Raji (cell line): ENCODE results near the gene LPAR4.

Source experiments
- POLR2A ChIP-seq: IDR thresholded peaks from 2 replicates; pipeline ENCODE4 v1.6.1; 2011; ENCODE audit warnings: low read depth, low read length, control low read depth; ENCODE audit not compliant: insufficient read depth

The LPAR4 gene

DNA sequence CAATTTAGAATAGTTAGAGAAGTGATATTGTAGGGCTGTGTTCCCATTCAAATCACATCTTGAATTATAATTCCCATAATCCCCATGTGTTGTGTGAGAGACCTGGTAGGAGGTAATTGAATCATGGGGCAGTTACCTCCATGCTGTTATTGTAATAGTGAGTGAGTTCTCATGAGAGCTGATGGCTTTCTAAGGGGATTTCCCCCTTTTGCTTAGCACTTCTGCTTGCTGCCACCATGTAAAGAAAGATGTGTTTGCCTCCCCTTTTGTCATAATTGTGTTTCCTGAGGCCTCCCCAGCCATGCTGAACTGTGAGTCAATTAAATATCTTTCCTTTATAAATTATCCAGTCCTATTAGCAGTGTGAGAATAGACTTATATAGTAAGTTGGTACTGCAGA, 53.2 kb downstream of the LPAR4 start:
- no peak for TF ChIP-seq POLR2A

DNA sequence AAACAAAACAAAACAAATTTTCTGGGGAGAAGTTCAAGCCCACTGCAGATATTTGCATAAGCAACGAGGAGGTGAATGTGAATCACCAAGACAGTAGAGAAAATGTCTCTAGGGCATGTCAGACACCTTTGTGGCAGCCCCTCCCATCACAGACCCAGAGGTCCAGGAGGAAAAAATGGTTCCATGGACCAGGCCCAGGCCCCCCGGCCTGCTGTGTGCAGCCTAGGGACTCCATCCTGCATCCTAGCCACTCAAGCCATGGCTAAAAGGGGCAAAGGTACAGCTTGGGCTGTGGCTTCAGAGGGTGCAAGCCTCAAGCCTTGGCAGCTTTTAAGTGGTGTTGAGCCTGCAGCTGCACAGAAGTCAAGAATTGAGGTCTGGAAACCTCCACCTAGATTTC, 54.0 kb downstream of the LPAR4 start:
- no peak for TF ChIP-seq POLR2A
